Measurements from ENCODE around the gene JPH2.

Gene JPH2

DNA sequence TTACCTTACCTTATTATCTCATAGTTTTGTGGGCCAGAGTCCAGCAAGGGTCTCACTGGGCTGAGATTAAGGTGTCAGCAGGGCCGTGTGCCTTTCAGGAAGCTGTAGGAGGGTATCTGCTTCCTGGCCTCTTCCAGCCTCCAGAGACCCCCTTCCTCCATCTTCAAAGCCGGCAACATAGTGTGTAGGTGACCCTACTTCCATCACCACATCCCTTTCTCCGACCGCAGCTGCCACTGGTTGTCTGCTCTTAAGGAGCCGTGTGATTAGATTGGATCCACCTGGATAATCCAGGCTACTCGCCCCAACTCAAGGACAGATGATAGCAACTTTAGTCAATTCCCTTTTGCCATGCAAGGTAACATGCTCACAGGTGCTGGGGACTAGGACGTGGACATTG, 91.2 kb downstream of the JPH2 start:
- no peak for DNase-seq

DNA sequence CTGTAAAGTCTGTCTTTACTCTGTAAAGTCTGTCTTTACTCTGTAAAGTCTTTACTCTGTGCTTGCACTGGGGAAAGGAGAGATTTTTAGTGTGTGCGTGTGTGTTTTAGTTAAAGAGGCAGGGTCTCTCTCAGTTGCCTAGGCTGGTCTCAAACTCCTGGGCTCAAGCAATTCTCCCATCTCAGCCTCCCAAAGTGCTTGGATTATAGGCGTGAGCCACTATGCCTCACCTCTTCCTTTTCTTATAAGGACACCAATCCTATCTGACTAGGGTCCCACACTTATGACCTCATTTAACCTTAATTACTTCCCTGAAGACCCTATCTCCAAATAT, 93.8 kb downstream of the JPH2 start:
- no peak for DNase-seq

DNA sequence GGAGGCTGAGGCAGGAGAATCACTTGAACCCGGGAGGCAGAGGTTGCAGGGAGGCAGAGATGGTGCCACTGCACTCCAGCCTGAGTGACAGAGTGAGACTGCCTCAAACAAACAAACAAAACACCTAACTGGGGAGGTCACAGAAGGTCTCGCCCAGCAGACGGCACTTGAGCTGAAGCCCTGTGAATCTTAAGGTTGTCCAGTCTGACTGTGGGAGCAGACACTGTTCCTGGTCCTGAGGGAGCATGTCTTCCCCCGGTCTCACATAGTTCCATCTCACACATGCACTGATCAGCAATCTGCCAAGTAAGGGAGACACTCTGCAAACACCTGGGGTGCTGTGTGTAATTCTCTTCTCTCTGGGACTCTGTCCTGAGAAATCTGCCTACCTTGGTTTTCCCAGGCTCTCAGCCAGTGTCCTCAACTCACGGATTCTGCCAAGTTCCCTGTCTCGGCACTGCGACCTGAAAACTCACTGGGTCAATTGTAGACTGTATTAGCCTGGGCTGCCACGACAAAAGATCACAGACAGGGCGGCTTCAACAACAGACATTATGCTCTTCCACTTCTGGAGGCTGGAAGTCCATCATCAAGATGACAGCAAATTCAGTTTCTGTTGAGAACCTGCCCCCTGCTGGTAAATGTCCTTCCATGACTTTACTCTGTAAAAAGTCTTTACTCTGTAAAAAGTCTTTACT, 94.3 kb downstream of the JPH2 start:
- no peak for DNase-seq

DNA sequence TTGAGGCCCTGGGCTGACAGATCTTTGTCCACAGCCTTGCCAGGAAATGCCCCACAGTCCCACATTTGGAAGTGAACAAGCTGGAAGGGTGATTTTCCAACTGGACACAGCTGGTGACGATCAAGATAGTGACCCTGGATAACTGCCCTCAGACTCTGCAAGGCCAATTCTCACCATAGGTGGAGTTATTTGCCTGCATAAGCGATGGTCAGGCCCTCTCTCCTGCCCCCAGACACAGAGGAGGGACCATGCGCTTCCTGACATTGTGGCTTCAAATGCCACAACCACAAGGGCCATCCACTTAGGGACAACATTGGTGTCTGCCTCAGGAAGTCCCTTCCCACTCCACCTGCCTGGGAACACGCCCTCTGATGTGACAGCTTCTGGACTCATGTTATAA, 96.0 kb downstream of the JPH2 start:
- no peak for DNase-seq

DNA sequence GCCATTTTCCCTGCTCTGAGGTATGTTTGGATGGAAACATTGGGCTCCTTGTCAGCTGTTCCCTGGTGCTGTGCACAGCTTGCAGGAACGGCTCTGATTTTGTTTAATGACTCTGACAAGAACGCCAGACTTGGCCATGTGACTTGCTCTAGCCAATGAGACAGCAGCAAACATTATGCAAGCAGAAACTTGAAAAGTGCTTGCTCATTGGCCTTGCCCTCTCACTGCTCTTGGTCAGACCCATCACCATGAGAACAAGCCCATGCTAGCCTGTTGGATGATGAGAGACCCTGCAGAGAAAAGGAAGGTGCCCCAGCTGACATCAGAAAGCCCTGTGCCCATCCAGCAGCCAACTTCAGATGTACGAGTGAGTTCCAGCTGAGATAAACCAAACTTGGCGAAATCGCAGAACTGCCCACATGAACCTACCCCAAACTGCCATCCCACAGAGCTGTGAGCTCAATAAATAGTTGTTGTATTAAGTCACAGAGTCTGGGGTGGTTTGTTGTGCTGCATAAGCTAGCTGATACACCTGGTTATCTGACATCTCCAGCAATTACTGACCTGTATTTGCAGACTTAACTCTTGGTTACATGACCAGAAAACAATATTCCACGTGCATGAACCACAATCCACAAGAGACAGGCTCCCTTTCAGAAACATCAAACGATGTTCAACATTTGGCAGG, 96.9 kb downstream of the JPH2 start:
- no peak for DNase-seq

DNA sequence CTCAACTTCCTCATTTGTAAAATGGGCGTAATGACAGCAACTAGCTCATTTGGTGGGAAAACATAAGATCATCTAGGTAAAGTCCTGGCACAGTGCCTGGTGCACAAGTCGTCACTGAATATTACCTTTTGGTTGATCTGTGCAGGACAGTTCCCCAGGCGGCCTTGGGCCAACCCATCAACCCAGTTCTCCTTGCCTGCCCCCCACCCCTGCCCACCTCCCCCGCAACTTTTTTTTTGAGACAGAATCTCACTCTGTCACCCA, 99.2 kb downstream of the JPH2 start:
- DNase-seq = no peak

DNA sequence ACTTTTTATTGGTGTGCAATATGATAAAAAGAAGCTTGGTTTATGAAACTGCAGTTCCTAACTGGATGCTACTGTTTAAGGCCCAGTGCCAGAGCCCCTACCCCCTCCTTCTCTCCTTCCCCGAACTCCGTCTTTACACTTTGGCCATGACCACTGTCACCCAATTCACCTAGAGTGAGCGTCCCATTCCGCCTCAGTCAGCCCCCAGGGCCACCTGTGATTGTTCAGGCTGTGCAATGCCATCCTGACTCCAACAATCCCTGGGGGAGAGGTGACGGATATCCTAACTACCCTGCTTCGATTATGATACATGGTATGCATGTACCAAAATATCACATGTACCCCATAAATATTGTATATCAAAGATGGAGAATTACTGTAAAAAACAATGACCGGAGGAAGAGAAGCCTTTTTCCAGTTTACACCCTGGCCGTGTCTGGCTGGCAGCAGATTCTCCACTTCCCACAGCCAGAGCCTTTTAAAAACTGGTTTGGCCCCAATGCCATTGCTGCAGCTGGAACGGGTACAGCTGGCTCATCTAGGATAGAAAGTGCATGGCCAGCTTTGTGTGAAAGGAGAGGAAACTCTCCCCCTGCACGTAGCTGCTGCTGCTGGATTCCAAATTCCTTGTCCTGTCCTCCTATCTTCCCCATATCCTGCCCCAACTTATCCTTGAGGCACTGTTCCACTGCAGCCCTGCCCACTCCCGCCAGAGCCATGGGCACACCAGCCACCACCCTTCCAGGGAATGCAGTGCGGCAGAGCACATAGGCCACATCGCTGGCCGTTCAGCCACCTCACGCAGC, 99.7 kb downstream of the JPH2 start:
- no peak for DNase-seq

DNA sequence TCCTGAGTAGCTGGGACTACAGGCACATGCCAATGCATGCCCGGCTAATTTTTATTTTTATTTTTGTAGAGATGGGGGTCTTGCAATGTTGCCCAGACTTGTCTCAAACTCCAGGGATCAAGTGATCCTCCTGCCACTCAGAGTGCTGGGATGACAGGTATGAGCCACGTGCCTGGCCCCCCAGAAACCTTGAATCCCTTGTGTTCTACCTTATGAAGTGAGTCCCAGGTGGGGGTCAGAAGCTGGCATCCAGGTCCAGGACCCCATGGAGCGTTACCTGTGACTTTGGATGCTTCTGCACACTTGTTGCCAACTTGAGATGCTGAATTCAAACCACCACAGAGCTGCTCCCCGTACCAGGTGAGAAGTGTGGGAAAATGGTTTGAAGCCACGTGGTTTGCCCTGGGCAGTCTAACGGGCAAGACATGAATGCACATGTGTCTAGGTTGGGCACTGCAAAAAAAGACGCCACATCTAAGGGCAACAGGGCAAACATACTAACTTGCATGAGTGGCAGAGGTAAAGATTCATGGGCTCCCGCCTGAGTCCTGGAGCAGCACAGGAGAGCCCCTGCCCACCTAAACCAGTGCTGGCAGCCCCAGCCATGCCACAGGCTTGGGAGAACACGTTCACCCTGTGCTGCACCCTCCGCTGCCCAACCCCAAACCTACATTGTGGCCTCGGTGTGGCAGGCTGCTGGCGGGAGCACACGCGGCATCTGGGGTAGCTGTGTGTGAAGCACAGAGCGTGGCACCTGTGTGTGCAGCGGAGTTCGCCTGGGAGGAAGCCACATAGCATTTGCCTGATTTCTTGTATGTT, 101.2 kb downstream of the JPH2 start:
- no peak for DNase-seq

DNA sequence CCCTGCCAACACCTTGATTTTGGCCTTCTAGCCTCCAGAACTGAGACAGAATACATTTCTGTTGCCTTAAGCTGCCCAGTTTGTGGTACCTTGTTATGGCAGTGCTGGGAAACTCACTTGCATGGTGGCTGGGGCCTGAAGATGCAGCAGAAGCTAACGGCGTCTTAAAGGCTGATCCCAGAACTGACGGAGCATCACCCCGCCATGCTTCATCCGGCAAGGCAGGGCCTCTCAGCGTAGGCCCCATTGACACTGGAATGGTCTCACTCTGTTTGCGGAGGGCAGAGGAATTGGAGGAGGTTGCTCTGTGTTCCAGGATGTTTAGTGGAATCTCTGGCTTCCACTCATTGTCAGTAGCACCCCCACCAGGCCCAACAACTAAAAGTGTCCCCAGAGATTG, 102.1 kb downstream of the JPH2 start:
- DNase-seq = no peak

DNA sequence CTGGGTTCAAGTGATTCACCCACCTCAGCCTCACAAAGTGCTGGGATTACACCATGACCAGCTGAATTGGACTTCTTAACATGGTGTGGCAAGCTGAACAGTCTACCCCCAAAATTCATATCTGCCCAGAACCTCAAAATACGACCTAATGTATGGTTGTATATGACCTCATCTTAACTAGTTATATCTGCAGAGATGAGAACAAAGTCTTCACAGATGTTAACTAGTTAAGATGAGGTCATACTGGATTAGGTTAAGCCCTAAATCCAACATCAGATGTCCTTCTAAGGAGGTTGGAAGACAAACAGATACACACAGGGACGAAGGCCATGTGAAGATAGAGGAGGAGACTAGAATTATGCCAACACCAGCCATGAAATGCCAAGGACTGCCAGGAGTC, 102.5 kb downstream of the JPH2 start:
- DNase-seq = no peak

DNA sequence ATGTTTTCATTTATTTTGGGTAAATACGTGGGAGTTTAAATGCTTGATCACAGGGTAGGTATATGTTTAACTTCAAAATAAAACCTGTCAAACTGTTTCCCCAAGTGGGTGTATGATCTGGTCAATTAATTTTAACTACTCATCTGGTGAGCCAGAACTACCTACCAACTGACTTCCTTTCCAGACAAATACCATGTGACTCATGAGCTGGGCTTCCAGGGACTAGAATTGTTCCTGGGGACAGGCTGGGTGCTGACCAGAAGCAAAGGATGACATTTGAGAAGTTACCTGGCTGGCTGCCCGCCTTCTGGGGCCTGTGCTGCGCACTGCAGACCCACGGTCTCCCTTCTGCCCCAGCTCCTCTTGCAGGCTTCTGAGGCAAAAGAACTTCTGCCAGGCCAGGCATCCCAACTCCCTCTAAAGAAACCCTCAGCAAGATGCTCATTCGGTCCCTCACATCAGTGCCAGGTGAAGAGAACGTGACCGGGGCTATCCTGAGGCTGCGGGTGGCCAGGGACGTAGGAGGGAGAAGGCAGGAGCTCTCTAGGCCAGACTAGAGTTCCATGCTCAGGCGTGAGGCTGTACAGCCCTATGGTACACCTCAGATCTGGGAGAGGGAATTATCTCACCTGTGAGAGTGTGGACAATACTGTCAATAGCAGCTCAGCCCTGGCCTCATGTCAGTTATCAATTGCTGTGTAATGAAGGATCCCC, 103.6 kb downstream of the JPH2 start:
- no peak for DNase-seq

DNA sequence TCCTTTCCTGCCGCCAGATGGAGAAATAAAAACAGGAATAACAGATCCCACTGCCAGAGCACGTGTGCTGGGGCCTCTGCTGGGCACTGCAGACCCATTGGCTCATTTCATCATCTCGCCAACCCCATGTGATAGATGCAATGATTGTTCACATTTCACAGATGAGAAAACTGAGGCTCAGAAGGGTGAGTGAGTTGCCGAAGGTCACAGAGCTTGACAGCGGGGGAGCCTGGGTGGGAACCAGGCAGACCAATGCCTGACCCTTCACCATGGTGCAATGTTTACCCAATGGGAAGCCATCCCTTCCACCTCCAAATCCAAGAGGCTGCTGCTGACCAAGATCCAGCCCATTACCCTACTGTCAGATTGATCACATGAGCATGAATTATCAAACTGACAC, 105.1 kb downstream of the JPH2 start:
- DNase-seq = no peak

DNA sequence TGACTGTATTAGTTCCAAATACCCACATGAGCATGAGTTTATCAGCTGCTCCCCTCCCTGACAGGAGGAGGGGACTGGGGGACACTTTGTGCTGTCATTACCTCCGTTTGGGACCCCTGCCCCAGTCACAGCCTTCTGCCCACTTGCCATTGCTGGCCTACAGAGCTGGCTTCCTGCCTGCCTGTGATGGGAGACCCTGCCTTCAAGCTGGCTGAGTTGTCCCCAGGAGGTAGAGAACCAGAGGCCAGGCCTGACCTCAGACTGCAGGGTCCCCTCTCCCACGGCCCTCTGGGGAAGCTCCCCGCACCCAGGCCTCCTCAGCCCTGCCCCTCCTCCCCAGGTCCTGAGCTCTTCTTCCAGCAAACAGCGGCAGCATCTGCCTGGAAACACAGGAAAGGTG, 105.5 kb downstream of the JPH2 start:
- no peak for DNase-seq

DNA sequence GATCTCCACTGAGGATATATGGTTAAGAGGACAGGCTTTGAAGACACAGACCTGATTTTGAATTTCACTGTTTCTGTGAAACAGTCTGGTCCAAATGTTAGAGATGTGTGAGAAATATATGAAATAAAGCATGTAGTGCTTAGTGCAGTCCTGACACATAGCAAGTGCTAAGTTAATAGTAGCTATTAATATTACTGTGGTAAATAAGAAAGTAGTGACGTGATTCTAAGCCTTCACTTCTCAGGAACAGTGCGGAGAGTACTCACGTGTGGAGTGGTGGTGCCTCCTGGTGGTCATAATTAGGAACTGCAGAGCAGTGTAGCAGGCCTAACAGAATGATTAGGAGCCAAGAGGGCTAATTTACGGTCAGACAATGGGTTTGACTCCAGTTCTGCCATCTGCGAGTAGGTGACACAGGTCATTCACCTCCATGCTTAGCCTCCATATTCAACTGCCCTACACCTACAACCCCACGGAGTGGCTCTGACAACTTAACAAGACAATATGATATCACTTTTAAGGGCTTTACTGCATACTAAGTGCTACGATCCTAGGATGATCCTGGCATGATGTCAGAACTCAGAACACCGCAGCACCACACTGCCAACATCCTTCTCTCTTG, 106.2 kb downstream of the JPH2 start:
- DNase-seq = peak; percentile 39 to 66 (median 54)

DNA sequence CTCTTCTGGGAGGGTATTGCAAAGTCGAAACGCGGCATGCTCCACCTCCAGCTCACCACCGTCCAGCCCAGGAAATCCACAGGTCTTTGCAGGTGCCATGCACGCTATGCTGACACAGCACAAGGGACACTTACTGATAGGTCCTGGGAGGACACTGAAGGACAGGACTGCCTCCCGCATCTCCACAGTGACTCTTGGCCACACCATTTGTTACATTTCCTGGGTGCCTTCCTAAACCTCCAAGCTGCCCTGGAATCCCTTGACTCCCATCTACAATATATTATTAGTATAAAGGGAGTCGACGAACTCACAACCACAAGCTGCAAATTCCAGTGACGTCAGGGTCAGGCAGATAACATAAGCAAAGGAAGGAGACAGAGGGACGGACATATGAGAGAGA, 106.9 kb downstream of the JPH2 start:
- no peak for DNase-seq

DNA sequence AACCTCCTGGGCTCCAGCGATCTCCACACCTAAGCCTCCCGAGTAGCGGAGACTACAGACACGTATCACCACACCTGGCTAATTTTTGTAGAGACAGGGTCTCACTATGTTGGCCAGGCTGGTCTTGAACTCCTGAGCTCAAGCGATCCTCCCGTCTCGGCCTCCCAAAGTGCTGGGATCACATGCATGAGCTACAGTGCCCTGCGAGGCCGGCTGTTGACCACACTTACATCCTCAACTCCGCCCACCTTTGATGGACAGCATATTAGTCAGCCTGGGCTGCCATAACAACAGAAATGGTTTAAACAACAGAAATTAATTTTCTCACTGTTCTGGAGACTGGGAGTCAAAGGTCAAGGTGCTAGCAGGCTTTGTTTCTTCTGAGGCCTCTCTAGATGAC, 107.7 kb downstream of the JPH2 start:
- DNase-seq = no peak

DNA sequence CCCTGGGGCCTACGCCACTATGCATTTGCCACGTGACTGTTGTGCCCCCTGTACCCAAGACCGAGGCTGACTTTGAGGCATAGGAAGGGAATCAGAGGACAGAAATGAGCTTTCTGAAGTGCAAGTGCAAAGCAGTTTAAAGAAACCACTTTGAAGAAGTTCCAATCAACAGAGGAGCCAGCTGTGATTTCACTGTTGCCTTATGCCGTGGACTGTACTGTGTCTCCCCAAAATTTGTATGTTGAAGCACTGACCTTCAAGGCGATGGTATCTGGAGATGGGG, 111.1 kb downstream of the JPH2 start:
- no peak for DNase-seq

DNA sequence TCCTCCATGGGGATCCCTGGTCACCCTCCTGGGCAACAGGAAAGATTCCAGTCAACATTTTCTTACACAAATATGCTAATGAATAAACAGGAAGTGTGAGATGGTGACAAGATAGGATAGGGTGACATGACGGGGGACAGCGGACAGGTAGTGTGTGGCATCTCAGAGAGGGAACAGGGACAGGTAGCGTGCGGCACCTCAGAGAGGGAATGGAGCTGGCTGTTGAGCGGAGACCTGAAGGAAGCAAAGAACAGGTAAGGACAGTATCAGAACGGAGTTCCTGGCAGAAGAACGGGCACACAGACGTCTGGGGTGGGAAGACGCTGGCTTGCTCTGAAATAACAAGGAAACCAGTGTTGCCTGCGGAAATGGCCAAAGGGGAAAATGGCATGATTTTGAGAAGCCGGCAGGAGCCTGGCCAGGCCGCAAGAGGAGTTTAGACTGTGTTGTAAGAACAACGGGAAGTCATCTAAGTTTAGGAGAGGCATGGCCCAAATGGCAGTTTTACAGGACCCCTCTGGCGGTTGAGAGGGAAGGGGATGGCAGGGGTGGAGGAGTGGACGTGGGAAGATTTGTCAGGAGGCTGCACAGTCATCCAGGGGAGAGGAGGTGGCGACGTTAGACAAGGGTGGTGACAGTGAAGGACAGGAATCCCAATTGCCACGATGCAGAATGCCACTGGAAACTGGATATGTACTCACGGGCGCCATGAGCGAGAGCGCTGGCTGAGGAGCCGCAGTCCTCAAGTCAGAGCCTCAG, 111.6 kb downstream of the JPH2 start:
- no peak for DNase-seq

DNA sequence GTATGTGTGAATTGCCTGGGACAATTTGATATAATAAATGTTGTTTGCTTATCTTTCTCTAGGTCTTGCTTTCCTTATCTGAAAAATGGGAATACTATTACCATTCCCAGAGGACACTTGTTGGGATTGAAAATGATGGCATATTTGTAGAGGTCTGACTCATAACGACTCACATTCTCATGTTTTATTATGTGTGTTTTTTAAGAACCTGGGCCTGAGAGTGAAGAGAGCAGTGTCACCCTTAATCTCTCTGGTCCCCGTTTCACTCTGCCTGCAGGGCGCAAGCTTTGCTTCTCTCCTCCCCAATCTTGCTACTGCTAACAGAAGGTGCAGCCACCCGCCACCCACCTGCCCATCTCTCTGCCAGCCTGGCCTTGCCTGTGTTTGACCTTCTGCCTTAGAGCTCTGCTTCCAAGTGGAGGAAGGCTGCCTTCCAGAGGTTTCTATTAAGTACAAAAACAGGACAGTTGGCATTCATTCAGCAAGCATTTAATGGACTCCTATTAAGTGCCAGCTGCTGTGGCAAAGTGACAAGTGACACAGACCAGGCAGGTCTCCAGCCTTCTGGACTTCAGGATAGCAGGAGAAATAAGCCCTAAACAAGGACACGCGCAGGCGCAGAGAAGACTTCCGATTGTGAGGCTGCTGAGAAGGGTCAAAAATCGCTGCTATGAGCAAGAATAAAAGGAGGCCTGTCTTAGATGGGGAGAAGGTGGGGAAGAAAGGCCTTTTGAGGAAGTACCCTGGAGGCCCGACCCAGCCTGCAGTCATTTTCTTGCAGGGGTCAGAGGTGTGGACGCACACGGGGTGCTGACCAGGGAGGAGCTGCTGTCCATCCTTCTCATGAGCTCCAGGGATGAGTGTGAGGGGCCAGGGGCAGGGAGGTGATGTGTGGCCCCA, 112.5 kb downstream of the JPH2 start:
- DNase-seq = no peak

DNA sequence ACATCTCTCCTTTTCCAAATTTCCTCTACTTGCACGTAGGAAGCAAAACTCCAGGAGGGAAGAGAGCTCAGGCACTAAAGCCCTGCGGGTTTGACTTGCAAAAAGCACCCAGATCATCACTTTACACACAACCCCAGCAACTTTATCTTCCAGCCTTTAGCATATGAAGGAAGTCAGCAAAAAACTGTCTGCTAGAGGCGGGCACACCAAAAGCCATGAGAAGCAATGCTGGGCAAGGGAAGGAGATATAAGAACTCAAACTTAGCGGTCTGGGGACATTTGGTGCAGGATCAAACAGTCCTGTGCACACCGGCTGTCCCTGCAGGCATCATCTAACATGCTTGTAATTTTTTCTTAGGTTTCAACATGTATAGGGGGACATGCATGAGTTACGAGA, 113.3 kb downstream of the JPH2 start:
- no peak for DNase-seq
